Nephron (organoid): ENCODE results near the gene MAT2A.
"Not testable (repeated sequence)": the region's sequence is repeated elsewhere in the genome, so short reads cannot be mapped to it uniquely, and the experiment has no call there.

Experiments used
- H3K27ac Mint-ChIP-seq, 3 experiments: 2 replicates each; pipeline ENCODE4 v1.8.0; 2020; ENCODE audit warnings: mixed read lengths in 3 of 3, mild to moderate bottlenecking in 2 of 3, moderate library complexity in 1 of 3
- H3K27me3 Mint-ChIP-seq: 2 replicates; pipeline ENCODE4 v1.8.0; 2021; ENCODE audit warnings: low read depth, mild to moderate bottlenecking, moderate library complexity, mixed read lengths
- H3K36me3 Mint-ChIP-seq: 2 replicates; pipeline ENCODE4 v1.8.0; 2020; ENCODE audit warnings: low read depth, mixed read lengths
- H3K4me1 Mint-ChIP-seq: 2 replicates; pipeline ENCODE4 v1.8.0; 2020; ENCODE audit warnings: mixed read lengths
- H3K4me3 Mint-ChIP-seq, 3 experiments: 2 replicates each; pipeline ENCODE4 v1.8.0; 2020; ENCODE audit warnings: mild to moderate bottlenecking in 3 of 3, mixed read lengths in 3 of 3, moderate library complexity in 2 of 3
- H3K9me3 Mint-ChIP-seq: 2 replicates; pipeline ENCODE4 v1.8.0; 2020; ENCODE audit warnings: mixed read lengths
- CTCF ChIP-seq, 3 experiments: fragments of 200-600 bp; sonication (generic); IDR thresholded peaks; one replicate each; pipeline ENCODE4 v1.5.0; 2021; ENCODE audit warnings: antibody characterized with exemption in 3 of 3; ENCODE audit not compliant: unreplicated experiment in 3 of 3

Gene MAT2A

GRCh38 chr2:85551698-85552678 lies 13.0 kb downstream of the MAT2A start:
- Mint-ChIP-seq H3K4me1 (peaks cover 17% of the 10 kb centered on the region), H3K27ac (peak overlapping the region; percentile 22 to 56 (median 22)), H3K4me3 (no peak overlapping the region), H3K36me3 (peaks cover 69% of the 10 kb centered on the region), H3K9me3 (no peaks in the 10 kb centered on the region), H3K27me3 (no peaks in the 10 kb centered on the region)
- TF ChIP-seq CTCF (IDR thresholded peaks at IDR 0.05; ENCODE audit: unreplicated experiment in 3 of 3): peak; percentile 89 to 96 (median 89)

GRCh38 chr2:85553184-85553583 lies 14.2 kb downstream of the MAT2A start:
- Mint-ChIP-seq H3K27me3 (no peaks in the 10 kb centered on the region), H3K9me3 (no peaks in the 10 kb centered on the region), H3K36me3 (peaks cover 62% of the 10 kb centered on the region), H3K4me1 (peaks cover 13% of the 10 kb centered on the region), H3K27ac (no peak overlapping the region), H3K4me3 (no peak overlapping the region)
- no peak for TF ChIP-seq CTCF (IDR thresholded peaks at IDR 0.05; ENCODE audit: unreplicated experiment in 3 of 3)

- peaks cover 55% of the 10 kb centered on the region for H3K36me3 Mint-ChIP-seq
- no peak for TF ChIP-seq CTCF (IDR thresholded peaks at IDR 0.05; ENCODE audit: unreplicated experiment in 3 of 3)
- H3K27ac Mint-ChIP-seq: no peak overlapping the region
- no peaks in the 10 kb centered on the region for H3K27me3 Mint-ChIP-seq
- no peaks in the 10 kb centered on the region for H3K9me3 Mint-ChIP-seq
- peaks cover 10% of the 10 kb centered on the region for H3K4me1 Mint-ChIP-seq
- H3K4me3 Mint-ChIP-seq: no peak overlapping the region
Measured at GRCh38 chr2:85554980-85555612, 16.1 kb downstream of the MAT2A start.

- no peaks in the 10 kb centered on the region for H3K27me3 Mint-ChIP-seq
- H3K36me3 Mint-ChIP-seq: peaks cover 36% of the 10 kb centered on the region
- no peak for TF ChIP-seq CTCF (IDR thresholded peaks at IDR 0.05; ENCODE audit: unreplicated experiment in 3 of 3)
Measured at GRCh38 chr2:85557130-85557529, 18.2 kb downstream of the MAT2A start.

GRCh38 chr2:85558160-85558559 lies 19.2 kb downstream of the MAT2A start:
- no peaks in the 10 kb centered on the region for H3K9me3 Mint-ChIP-seq
- H3K36me3 Mint-ChIP-seq: peaks cover 30% of the 10 kb centered on the region
- H3K4me1 Mint-ChIP-seq: peaks cover 16% of the 10 kb centered on the region
- TF ChIP-seq CTCF (IDR thresholded peaks at IDR 0.05; ENCODE audit: unreplicated experiment in 3 of 3): no peak
- peak overlapping the region; percentile 67 to 80 (median 67) for H3K4me3 Mint-ChIP-seq
- no peak overlapping the region for H3K27ac Mint-ChIP-seq
- H3K27me3 Mint-ChIP-seq: no peaks in the 10 kb centered on the region

More at GRCh38 chr2:85557130-85557529, 18.2 kb downstream of the MAT2A start:
- no peak overlapping the region for H3K4me3 Mint-ChIP-seq
- no peaks in the 10 kb centered on the region for H3K9me3 Mint-ChIP-seq
- no peak overlapping the region for H3K27ac Mint-ChIP-seq
- H3K4me1 Mint-ChIP-seq: peaks cover 16% of the 10 kb centered on the region

GRCh38 chr2:85560403-85560726 lies 21.4 kb downstream of the MAT2A start:
- peak overlapping the region; percentile 88 to 99 (median 96) for H3K27ac Mint-ChIP-seq
- H3K4me1 Mint-ChIP-seq: peaks cover 16% of the 10 kb centered on the region
- H3K9me3 Mint-ChIP-seq, H3K27me3 Mint-ChIP-seq: not testable (repeated sequence)
- peaks cover 17% of the 10 kb centered on the region for H3K36me3 Mint-ChIP-seq
- H3K4me3 Mint-ChIP-seq: peak overlapping the region; percentile 93 to 99 (median 96)
